GM21723 (cell line): ENCODE measurements around the gene SLC1A2.

Experiments used
- ATAC-seq: cut with Tn5 transposase; IDR thresholded peaks from one replicate; pipeline ENCODE4 v1.9.1; 2021; ENCODE audit warnings: mild to moderate bottlenecking, moderate library complexity; ENCODE audit not compliant: unreplicated experiment

Gene SLC1A2

GRCh38 chr11:35204614-35205013, 214.7 kb downstream of the SLC1A2 start:
- ATAC-seq = no peak
